Middle frontal gyrus (tissue), 1 donor: ENCODE measurements around the gene SACM1L.
"Not testable (repeated sequence)": the region's sequence is repeated elsewhere in the genome, so short reads cannot be mapped to it uniquely, and the experiment has no call there.

Experiments used
- DNase-seq: peaks from one replicate; pipeline ENCODE4 v3.0.0-alpha.2; 2015; ENCODE audit warnings: low spot score; ENCODE audit errors: extremely low spot score

The SACM1L gene

GRCh38 chr3:45666757-45667431 lies 22.3 kb upstream of the SACM1L start:
- DNase-seq = no peak

GRCh38 chr3:45667569-45667934 lies 21.6 kb upstream of the SACM1L start:
- no peak for DNase-seq

- no peak for DNase-seq
Measured at GRCh38 chr3:45670436-45670835, 18.8 kb upstream of the SACM1L start.

- DNase-seq = no peak
Measured at GRCh38 chr3:45670991-45671390, 18.2 kb upstream of the SACM1L start.

GRCh38 chr3:45673273-45673672 lies 15.9 kb upstream of the SACM1L start:
- no peak for DNase-seq

DNA sequence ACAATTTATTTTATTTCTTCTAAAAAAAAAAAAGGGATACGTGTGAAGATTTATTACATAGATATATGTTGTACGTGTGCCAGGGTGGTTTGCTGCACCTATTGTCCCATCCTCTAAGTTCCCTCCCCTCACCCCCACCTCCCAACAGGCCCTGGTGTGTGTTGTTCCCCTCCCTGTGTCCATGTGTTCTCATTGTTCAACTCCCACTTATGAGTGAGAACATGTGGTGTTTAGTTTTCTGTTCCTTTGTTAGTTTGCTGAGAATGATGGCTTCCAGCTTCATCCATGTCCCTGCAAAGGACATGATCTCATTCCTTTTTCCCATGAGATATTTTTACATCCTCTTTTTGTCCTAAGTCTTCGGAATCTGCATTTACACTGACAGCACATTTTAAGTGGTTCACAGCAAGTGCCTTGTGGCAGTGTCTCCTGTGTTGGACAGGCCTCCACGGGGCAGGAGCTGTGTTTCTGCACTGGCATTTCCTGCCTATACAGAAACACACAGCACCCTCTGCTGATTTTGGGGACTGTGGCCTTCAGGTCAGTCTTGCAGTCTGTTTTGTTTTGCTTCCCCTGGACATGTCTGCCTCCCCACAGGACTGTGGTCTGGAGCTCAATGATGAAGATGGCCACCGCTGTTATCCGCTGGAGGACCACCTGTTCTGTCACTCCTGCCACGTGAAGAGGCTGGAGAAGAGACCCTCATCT lies 12.7 kb upstream of the SACM1L start:
- DNase-seq = no peak

DNA sequence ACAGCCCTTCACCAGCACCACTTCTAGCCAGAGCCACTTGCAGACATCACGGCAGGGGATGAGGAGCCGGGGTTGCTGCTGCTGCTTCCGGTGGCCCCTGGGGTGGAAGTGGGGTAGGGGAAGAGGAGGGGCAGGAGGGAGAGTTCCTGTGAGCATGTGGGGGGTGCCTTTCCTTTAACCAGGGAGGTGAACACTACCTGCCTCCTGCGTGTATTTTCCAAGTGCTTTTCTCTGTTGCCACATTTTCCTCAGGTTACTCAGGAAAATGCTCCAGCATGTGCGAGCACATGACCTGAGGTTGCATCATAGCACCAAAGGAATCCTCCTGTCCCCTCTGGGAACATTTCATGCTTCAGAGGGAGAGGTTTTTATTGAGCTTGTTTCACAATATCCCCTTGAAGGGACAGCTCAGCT lies 12.2 kb upstream of the SACM1L start:
- DNase-seq = no peak

- DNase-seq = no peak
Measured at GRCh38 chr3:45677841-45678240, 11.4 kb upstream of the SACM1L start.

GRCh38 chr3:45679805-45680204 lies 9.4 kb upstream of the SACM1L start:
- DNase-seq = no peak

DNA sequence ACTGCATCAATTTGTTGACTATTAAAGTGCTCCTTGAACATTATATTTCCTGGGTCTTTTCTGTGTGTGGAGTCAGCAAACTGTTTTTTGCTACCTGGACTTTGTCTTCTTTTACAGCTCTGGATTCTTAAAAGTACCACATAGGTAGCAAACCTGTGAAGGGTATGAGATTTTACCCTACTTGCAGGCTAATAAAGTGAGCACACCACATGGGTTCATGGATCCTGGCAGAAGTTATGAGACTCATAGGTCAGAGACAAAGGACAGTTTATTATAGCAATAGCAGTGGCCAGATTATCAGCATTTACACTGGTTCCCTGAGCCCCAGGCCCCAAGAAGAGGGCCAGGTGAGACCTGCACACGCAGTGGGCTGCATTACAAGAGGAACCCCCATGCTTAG lies 8.0 kb upstream of the SACM1L start:
- no peak for DNase-seq

DNA sequence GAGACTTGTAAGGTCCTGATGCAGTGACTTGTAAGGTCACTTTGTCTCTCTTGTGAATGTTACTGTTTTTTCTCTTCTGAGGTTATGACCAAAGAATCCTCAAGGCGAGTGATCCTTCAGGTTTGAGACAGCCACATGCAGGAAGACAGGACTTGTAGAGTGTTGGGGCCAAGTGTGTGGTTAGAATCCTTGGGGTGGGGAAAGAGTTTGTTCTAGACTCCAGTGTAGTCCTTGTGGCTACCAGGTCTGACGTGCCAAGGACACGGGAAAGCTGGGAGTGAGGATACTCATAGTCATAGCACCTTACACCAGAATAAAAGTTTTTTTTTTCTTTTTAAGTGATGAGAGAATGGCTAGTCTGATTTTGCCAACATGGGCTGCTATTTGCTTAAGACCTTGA lies 7.3 kb upstream of the SACM1L start:
- DNase-seq = no peak

DNA sequence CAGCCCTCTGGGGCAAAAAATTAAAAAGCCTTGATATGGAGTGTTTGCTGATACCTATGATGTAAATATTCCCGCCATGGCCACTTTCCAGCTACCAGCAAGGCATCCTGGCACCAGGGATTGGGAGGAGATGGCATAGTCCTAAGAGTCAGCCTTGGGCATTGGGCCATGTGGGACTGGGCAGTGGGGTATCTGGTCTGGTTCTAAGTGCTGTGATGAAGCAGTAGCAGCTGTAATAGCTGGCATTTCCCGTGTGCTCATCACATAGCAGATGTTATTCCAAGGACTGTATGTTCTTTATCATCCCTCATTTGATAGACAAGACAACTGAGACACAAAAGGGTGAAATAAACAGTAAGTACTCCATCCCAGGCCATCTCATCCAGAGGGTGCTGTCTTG lies 6.9 kb upstream of the SACM1L start:
- no peak for DNase-seq

DNA sequence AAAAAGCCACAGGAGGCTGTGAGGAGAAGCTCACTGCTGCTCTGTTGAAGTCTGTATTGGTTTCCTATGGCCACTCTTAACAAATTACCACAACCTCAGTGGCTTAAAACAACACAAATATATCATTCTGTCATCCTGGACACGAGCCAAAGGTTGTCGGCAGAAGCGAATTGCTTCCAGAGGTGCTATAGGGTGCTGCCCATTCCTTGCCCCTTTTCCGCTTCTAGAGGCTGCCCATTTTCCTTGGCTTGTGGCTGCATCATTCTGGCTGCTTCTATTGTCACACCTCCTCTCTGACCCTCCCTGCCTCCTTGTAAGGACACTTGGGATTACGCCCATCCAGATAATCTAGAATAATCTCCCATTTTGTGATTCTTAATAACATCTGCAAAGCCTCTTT lies 6.4 kb upstream of the SACM1L start:
- DNase-seq = no peak

DNA sequence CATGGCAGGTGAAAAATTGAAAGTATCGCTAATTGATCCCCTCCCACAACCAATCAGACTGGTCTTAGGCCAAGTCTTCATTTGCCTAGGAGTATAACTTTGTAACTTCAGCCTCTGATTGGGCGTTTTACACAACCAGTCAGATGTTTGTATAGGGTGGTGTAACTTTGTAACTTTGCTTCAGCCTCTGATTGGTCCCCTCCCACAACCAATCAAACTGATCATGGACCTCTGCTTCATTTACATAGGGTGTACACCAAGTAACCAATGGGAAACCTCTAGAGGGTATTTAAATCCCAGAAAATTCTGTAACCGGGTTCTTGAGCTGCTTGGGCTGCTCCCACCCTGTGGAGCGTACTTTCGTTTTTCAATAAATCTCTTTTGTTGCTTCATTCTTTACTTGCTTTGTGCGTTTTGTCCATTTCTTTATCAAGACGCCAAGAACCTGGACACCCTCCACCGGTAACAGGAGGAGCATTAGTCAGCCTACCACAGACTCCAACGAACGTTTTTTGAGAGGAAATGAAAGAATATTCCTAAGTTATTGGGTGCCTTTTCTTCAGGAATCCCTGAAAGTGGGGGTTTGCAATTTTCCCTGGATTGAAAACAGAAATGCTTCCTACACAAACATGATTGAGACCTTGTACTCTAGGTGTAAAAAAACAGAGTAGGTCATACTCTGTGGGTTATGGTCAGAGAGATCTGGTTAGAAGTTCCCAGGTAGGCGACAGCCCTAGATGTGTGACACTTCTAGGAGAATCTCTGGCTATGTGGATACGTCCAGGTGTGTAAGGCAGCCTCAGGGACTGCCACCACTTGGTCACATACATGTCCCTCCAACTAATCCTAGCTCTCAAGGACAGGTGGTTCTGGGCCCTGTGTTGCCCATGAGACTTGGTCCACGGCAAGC lies 5.5 kb upstream of the SACM1L start:
- no peak for DNase-seq

- DNase-seq = no peak
Measured at GRCh38 chr3:45684327-45684892, 4.8 kb upstream of the SACM1L start.

- not testable (repeated sequence) for DNase-seq
Measured at GRCh38 chr3:45685722-45686121, 3.5 kb upstream of the SACM1L start.

- DNase-seq = no peak
Measured at GRCh38 chr3:45686850-45687249, 2.3 kb upstream of the SACM1L start.

DNA sequence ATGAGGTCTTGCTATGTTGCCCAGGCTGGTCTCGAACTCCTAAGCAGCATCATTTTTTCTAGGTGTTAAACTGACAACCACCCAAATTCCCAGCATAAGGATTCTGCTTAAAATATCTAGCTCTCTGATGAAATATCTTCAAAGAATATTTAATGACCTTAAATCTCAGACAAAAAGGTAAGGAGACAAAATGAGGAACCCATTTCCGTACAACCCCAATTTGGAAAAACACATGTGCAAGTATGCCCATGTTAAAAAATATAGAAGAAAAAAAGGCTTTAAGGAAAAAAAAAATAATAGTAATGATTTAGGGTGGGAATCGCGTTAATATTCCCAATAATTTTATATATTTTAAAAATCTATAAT lies 1.4 kb upstream of the SACM1L start:
- no peak for DNase-seq

- no peak for DNase-seq
Measured at GRCh38 chr3:45688194-45688881, 858 bp upstream of the SACM1L start.

DNA sequence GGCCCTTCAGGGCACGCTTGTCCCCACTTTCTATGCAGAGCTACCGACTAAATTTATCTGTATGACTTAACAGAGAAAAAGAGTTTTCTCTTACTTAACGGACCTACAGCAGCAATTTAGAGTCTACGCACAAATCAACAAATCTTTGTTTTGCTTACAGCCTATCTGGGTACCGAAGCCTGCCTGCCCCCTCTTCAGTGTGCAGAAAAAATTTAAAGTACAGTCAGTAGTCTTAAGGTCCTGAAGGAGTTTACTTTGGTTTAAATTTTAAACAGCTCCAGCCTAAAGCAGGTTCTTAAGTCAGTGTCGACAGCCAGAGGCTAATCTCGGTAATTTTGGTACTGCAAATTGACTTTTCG lies 570 bp downstream of the SACM1L start:
- DNase-seq = no peak

GRCh38 chr3:45690336-45691035 lies 1.3 kb downstream of the SACM1L start:
- no peak for DNase-seq
